GM19035 (cell line): ENCODE results near the gene SF3B2.
"Not testable (repeated sequence)": the region's sequence is repeated elsewhere in the genome, so short reads cannot be mapped to it uniquely, and the experiment has no call there.

Experiments
- ATAC-seq: cut with Tn5 transposase; IDR thresholded peaks from one replicate; pipeline ENCODE4 v1.9.1; 2021; ENCODE audit not compliant: unreplicated experiment

SF3B2 gene

GRCh38 chr11:66051766-66052663 lies at the start of gene SF3B2:
Gene SF3B2 (plus strand): TSS chr11:66052364. CDS start chr11:66052385, 21 bp downstream.
- peak; percentile 95 for ATAC-seq

GRCh38 chr11:66002648-66003225 lies 49.4 kb upstream of the SF3B2 start:
- peak; percentile 52 for ATAC-seq

- no peak for ATAC-seq
Measured at GRCh38 chr11:66003291-66003690, 48.9 kb upstream of the SF3B2 start.

- no peak for ATAC-seq
Measured at GRCh38 chr11:66004186-66004585, 48.0 kb upstream of the SF3B2 start.

- ATAC-seq = no peak
Measured at GRCh38 chr11:66006134-66006890, 45.9 kb upstream of the SF3B2 start.

GRCh38 chr11:66006891-66007176 lies 45.3 kb upstream of the SF3B2 start:
- no peak for ATAC-seq

GRCh38 chr11:66007201-66007634 lies 44.9 kb upstream of the SF3B2 start:
- no peak for ATAC-seq

- ATAC-seq = no peak
Measured at GRCh38 chr11:66008095-66008467, 44.1 kb upstream of the SF3B2 start.

GRCh38 chr11:66008468-66009101 lies 43.6 kb upstream of the SF3B2 start:
- no peak for ATAC-seq

- ATAC-seq = not testable (repeated sequence)
Measured at GRCh38 chr11:66010036-66010435, 42.1 kb upstream of the SF3B2 start.

- ATAC-seq = no peak
Measured at GRCh38 chr11:66011239-66011784, 40.9 kb upstream of the SF3B2 start.

- ATAC-seq = no peak
Measured at GRCh38 chr11:66011785-66012303, 40.3 kb upstream of the SF3B2 start, which contains the start of gene CST6. Gene CST6 (plus strand): TSS chr11:66012008. CDS start chr11:66012045, 37 bp downstream.

- no peak for ATAC-seq
Measured at GRCh38 chr11:66012371-66012945, 39.7 kb upstream of the SF3B2 start.

- ATAC-seq = no peak
Measured at GRCh38 chr11:66012946-66013761, 39.0 kb upstream of the SF3B2 start.

GRCh38 chr11:66013762-66014100 lies 38.4 kb upstream of the SF3B2 start:
- ATAC-seq = no peak

GRCh38 chr11:66014804-66015453 lies 37.2 kb upstream of the SF3B2 start:
- ATAC-seq = no peak

- ATAC-seq = no peak
Measured at GRCh38 chr11:66015454-66015881, 36.7 kb upstream of the SF3B2 start.

GRCh38 chr11:66015936-66016792 lies 36.0 kb upstream of the SF3B2 start:
- no peak for ATAC-seq
